Forelimb muscle (tissue), 1 donor: Measurements from ENCODE around the gene RTN4R. TPM values are rescaled to one million over a fixed set of nuclear protein-coding genes. Genes with fewer than 3 reads are reported as not detected.
"Not testable (repeated sequence)": the region's sequence is repeated elsewhere in the genome, so short reads cannot be mapped to it uniquely, and the experiment has no call there.

ENCODE experiments used
- DNase-seq: peaks from one replicate; pipeline ENCODE4 v3.0.0-alpha.2; 2013; ENCODE audit warnings: low read depth
- polyA plus RNA-seq: library from polyadenylated mRNA; unstranded; fragments of 120-200 nt; gene quantifications from one replicate; pipeline ENCODE4 v1.2.1, GENCODE V29; 2013; ENCODE audit not compliant: insufficient read length

Gene RTN4R
- polyA plus RNA-seq, 1 donor: 19.9 TPM

DNA sequence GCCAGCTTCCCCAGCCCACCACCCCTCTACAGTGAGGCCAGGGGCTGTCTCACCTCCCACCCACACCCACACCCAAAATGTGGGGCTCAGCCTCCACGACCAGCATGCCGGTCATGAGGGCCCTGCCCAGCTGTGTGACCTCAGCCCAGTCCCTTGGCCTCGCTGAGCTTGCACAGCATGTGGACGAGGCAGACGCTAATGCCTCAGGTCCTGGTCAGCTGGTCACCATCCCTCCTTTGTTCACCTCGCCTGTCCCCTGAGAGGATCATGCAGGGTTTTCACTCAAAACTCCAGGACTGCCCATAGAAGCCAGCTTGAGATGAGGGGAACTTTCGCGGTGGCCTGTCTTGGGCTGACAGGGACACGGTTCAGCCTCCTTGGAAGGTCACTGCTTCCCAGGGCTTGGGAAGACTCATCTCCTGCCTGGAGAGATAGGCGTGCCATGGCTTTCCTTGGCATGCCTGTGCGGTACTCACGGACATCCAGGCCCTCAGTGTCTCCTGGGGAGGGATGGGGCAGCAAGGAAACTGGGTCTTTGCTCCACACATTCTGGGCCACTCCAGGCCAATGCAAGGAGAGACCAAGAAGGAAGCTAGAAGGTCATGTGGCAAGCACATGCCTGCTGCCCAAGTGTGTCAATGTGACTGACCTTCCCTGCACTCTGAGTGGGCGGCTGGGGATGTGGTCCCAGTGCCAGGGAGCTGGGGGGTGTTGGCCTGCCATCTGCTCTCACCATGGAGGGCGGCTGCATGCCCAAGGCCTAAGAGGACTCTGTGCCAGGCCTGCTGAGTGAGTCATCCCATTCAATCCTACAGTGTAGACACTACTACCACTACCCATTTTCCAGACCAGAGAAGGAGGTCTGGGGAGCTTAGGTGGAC, 3.2 kb upstream of the RTN4R start:
- DNase-seq: no peak

DNA sequence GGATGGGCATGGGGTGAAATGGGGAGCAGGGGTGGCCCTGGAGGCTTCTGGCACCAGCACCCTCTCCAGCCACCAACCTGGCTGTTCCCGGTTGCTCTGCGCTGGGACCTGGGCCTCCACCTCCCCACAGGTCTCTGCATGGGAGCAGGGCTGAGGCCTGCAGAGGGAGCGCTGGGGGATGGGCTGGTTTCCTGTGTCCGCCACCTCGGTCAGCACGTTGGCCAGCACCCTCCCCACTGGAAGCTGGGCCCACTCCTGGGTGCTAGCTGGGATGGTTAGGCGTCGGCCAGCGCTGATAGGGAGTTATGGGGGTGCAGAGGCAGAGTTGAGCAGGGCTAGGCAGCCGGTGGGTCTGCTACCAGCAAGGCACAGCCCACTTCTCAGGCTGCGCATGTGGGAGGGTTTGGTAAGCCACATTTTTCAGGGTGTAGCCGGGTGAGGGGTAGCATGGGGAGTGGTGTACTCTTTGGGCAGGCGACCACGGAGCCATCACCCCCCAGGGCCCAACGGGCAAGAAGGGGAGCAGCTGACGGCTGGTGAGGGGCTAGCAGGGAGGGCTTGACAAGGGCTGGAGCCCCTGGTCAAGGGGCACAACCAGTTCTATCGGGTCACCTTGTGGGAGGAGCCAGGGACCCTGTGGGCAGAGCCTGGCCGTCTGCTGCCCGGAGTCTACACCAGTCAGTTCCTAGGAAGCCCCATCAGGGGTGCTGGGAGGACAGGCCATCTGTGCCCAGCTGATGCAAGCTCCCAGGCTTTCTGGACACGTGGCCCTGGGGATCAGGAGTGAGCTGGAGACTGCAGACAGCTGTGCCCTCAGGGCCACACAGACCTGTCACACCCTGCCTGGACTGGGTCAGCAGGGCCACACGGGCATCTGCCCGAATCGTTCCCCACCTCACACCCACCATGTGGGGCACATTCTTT, 2.3 kb upstream of the RTN4R start:
- DNase-seq: not testable (repeated sequence)

DNA sequence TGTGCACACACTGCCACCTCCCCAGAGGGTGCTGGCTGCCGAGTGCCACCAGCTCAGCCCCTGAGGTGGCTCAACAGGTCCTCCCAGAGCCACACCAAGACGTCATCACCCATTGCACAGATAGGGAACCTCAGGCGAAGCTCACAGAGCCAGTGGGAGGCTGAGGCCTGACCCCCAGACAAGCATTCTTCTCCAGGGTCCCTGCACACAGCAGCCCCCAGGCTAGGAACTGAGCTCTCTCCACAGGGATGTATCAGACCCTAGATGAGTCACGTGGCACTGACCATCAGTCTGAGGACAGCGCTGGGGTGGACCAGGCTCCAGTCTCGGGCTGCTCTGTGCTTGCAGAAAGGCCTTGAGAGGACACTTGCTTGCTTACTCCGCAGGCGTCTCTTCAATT, 1.6 kb upstream of the RTN4R start:
- DNase-seq: not testable (repeated sequence)

DNA sequence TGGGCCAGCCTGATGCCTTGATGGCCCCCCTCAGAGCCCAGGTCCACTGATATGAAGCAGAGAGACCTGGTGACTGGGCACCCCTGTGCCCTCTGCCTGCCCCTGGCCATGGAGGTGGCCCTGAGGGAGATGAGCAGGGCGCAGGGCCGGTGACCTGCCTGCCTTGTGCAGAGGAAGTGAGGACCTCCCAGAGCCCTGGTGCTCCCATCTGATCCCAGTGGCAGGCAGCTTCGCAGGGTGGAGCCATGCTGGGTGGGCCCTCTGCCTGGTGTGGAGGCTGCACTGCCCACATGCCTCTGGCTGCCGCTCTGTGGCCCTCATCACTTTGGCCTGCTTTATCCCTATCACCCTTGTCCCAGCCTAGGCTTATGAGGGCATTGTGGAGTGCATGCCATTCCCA, 1.1 kb upstream of the RTN4R start:
- DNase-seq: not testable (repeated sequence)

DNA sequence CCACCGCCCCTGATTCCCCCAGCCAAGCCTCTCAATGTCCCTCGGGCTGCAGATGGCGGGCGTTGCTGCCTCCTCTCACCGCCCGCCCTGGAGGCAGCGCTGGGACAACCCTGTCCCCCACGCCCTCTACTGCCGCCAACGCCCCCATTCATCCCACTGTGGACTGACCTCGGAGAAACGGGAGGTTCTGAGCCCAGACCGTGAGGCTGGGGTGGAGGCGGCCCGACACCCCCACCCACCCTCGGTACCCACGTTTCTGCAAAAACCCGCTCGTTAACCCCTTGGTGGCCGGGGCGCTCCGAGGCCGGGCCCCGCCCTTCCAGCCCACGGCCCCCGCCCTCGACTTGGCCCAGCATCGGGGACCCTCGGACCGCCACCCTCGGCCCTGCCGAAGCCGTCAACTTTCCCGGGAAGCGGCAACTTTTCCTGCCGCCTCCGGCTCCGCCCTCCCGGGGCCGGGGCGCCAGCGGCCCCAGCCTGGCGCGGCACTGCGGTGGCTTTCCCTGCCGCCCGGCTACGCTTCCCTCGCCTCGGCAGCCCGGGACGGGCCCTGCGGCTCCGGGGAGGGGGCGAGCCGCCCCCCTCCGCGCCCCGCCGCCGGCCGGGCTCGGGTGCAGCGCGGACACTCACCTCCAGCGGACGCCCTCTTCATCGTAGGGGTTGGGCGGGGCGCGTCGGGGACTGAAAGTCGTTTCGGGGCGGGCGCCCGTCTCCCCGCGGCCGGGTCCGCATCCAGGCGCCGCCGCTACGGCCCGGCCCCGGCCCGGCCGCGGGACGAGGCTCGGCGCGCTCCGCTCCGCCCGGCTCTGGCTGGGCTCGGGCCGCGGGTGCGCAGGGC, 458 bp downstream of the RTN4R start:
- no peak for DNase-seq

DNA sequence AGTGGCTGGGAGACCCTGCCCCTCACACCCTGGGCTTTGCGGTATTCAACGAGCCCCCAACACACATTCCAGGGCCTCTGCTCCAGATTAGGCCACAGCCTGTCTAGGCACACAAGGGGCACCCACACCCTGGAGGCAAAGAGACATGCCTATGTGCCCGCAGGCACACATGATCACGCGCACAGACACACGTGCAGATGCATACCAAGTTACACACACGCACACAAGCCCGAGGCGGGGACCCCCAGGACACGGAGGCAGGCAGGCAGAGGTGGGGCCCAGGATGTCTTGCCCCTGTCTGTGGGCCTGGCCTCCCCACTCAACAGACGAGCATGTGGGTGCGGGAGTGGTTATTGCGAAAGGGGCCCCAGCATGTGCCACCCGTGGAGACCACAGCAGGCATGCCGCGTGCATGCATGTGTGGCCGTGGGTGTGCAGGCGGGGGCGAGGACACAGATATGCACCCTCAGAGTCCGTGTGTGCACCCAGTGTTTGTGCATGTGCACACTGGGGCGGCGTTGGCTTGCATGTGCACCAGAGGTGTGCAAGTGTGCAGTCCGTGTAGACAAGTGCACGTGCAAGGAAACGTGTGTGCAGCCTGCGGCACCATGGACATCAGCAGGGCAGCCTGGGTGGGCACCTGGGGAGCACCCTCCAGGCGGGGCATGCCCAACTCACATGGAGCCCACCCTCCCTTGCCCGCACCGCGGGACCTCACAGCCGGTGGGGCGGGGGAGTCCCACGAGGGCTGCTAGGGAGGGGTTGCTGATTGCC, 1.3 kb downstream of the RTN4R start:
- DNase-seq: not testable (repeated sequence)

DNA sequence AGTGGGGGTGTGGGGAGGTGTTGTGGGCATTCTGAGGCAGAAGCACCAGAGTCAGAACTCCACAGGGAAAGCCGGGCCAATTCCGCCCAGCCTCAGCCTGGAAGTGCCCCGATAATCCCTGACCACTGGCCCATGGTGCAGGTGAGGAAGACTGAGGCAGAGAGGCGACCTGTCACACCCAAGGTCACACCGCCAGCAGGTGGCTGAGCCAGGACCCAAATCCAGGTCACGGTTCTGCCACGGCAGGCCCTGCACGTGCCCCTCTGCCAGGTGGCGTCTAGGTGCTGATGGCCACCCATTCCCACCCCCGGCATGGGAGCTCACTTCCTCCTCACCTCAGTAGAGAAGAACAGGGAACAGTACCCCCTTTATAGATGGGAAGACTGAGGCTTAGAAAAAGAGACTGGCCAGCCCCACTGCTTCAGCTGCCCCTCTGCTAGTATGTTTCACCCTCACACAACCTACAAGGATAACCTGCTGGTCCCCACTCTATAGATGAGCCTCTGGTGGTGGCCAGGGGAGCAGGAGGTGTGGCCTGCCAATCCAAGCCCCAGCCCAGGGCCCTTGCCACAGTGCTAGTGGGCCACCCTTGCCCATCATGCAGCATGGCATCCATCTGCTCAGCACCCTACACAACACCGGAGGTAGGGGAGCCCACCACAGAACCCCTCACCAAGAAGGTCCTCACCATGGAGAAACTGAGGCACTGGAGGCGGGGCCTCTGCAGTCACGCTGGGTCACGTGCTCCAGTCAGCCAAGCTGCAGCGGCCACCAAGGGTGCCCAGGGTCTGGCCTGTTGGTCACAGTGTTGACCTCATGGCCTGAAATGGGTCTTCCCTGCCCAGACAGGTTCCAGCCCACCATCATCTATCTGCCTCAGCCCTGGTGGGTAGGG, 2.1 kb downstream of the RTN4R start:
- not testable (repeated sequence) for DNase-seq

DNA sequence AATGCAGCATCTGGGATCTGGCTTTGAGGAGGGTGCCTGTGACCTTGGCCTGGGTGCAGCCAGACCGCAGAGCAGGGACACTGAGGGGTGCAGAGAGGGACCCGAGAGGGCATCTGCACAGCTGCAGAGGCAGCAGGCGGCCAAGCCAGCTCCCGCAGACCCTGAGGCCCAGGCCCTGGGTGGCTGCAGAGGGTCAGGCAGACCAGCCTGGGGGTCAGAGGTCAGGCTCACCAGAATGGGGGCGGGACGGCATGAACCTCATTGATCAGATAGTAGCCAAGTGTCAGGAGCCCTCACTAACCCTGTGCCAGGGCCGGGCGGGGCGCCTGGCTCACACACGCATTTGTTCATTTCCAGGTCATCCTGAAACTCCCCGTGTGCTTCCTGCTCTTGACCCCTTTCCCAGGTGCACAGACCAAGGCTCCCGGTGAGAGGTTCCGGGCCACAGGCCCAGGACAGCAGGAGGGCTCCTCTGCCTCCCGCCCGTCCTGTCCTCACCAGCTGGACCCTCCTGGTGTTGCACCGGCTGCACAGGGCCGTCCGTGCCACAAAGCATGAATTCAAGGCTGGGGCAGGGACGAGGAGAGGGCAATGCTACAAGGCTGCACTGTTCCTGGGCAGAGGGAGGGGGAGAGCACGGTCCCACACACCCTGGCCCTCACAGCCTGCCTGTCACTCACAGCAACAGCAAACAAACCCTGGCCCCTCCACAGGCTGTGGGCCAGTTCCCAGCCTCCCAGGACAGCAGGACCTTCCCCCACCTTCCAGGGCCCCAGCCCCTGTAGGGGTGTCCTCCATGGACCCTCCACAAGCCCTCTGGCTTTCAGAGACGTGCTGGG, 3.3 kb downstream of the RTN4R start:
- DNase-seq: no peak

DNA sequence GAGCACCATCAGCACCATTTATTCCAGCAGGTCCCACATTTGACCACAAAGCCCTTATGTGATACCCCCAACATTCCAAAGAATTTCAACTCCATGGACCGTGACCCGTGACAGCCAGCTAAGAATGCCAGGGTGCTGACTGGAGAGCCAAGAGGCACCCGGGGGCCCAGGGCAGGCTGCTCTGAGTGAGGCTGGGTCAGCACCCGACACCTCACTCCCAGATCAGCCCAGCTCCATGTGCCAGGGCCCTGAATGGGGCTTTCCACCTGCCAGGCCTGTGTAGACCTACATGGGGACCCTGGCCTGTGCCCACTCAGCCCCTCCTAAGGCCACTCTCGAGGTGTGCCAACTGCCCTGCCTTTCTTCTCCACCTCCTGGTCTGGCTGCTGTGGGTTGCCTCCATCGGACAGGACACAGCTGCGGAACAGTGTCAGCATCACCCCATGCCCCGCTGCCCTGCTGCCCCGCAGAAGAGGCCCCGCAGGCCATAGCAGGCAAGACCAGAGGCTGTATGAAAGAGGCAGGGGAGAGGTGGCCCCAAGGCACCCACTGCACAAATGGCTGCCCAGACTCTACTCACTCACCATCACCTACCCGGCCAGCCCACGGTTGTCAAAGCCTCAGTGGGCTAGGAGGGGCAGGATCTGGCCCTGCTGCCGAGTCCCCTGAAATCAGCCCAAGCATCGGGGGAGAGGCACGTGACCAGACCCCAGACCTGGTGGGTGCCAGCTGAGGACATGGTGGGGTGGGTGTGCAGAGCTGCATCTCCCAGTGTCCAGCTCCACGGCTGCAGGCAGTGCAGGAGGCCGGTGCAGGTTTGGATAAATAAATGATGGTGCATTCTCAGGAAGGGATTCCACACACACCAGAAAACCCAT, 4.5 kb downstream of the RTN4R start:
- DNase-seq: not testable (repeated sequence)

DNA sequence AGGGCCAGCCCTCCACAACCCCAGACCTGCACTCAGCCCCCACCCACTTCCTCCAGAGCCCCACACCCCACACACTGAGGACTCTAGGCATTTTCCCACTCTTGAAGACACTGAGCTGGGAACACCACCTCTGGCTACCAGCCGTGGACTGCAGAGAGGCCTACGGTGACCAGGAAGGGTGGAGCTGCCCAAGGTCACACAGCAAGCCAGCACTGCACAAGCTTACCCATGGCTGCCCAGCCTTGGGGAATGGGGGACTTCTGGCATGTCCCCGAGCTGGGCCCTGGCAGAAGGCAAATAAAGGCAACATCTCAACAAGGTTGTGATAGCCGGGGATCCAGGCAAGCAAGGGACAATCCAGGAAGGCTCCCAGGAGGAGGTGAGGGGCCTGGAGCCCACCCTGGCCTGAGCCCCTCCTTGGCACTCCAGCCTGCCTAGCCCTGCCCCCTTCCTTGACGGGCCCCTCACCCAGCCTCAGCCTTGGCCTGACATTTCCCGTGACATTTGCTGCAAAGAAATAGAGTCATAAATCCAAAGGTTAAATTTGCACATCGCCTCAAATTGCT, 5.5 kb downstream of the RTN4R start:
- no peak for DNase-seq

DNA sequence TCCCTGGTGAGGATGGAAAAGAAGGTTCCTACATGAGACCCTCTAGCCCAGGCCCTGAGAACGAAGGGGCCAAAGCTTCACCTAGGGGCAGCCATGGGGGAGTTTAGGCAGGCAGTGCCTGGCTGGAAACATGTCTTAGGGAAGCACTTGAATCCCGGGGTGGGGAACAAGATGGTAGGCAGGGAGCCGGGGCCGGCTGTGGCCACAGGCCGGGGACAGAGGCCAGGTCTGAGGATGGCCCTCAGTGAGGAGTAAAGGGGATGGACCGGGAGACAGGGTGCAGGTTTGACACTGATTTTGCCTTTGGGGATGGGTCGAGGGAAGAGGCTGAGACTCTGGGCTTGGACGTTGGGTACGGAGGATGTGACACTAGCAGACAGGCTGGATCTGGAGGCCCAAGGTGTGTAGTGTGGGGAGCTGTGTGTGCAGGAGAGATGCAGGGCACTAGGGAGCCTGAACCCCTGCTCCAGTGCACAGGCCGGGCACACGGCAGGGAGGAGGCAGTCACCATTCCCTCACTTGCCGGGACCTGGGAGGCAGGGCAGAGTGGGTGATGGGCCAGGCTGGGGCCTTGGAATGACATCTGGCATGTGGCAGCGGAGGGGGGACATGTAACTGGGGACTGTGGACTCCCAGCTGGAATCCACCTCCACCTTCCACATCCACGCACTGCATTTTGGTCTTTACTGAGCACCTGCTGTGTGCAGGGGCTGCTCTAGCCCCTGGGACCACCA, 6.1 kb downstream of the RTN4R start:
- DNase-seq: no peak

DNA sequence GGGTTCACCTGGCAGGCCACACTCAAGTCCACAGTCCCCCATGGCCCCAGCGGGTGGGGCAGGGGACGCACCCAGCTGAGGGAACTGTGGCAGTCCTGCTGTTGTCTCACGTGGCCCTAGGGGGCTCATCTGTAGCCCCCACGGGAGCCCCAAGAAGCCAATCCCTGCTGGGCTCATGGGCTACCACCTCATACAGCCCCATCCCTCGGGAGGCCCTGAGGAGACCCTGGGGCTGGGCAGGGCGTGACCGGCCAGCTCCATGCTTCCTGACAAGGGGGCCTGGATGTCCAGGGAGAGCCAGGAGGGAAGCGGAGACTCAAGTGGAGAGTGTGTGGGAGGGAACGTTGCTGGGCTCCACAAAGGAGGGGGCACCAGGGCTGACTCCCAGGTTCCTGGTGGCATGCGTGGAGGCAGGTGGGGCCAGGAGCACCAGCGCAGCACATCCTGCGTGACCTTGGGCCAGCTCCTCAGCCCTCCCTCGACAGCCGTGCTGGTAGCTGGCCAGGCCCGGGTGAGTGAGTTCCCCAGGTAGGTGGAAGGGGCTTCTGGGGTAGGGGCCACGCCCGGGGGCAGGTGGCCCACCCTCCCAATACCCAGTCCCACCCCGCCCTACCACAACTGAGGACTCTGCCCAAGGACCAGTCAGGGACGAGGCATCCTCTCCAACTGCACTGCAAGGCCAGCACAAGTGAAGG, 7.9 kb downstream of the RTN4R start:
- DNase-seq: no peak

DNA sequence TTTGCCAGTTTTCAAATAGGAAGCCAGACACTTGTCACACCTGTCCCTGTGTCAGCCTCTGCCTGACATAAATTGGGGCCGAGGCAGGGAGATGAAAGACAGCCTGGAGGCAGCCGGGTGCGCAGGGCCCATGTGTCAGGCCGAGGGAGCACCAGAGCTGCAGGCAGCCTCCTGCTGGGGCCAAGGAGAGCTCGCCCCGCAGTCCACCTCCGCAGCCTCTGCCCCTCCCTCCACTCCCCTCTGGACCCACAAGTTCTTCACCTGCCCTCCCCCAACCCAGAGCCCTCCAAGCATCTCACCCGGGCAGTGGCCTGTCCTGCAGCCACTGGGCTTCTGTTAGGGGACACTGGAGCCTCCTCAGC, 8.8 kb downstream of the RTN4R start:
- no peak for DNase-seq

DNA sequence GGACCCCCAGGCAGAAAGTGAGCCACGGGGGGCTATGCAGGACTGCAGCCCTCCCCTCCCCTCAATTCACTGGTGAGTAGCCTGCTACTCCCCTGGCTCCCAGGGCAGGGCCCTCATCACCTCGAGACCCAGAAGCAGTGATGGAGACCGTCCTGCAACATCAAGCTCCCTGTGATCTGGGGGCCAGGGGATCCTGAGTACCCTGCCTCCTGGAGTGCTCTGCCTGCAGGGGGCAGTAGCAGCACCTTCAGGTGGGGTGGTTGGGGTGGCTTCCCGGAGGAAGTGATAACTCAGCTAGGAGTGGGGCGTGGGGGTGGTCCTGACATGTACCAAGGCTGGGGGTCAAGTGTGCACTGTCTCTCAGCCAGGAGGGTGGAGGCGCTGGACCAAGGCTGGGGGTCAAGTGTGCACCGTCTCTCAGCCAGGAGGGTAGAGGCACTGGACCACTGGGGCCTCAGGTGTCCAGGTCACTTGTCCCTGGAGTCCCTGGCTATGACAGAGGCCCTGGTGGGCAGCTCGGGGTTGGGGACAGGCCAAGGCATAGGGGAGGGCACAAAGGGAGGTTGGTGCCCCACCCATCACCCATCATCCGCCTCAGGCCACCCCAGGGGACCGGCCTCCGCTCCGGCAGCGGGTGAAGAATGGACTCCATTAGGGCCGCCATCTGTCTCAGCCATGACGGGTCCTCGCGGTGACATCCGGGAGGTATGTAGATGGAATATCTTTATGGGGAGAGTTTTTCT, 9.4 kb downstream of the RTN4R start:
- no peak for DNase-seq

DNA sequence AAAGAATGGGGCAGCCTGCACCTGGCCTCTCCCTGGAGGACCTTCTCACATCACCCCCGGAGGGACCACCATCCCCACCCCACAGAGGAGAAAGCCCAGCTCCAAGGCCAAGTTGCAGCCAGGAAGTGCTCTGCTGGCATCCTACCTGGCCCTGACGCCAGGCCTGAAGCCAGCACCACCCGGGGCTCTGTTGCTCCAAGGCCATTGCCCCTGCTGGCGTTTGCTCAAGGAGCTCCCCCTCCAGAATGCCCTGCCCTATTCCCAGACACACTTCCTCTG, 10.2 kb downstream of the RTN4R start:
- no peak for DNase-seq
